OCI-LY7 (cell line): ENCODE measurements around the gene FOXE1.

Experiments used
- CTCF ChIP-seq: fragments of 200-600 bp; sonication (generic); conservative IDR thresholded peaks from 2 replicates; pipeline ENCODE4 v1.5.1; 2014; ENCODE audit warnings: mild to moderate bottlenecking, antibody characterized with exemption, low read length, moderate library complexity, mixed read lengths
- EZH2phosphoT487 ChIP-seq: fragments of 200-600 bp; sonication (generic); IDR thresholded peaks from 2 replicates; pipeline ENCODE4 v1.6.1; 2018; ENCODE audit warnings: low read depth, borderline replicate concordance, mild to moderate bottlenecking, mixed run types, antibody characterized with exemption, low read length, moderate library complexity, mixed read lengths

- TF ChIP-seq CTCF = no peak
- TF ChIP-seq EZH2phosphoT487 = no peak
Measured at GRCh38 chr9:97804059-97804365, 49.0 kb upstream of the FOXE1 start.
